Activated gamma-delta T cell treated with Interleukin-2 at 50 U/mL for 16 hours (primary cell): ENCODE measurements around the gene EVX1.
A peak's percentile ranks its signal among the peaks of the same experiment; 100 is the strongest.

ENCODE experiments used
- DNase-seq: peaks from one replicate; pipeline ENCODE4 v3.0.0-alpha.2; 2020

EVX1 gene

GRCh38 chr7:27242555-27243339 is at the start of gene EVX1:
Gene EVX1, plus strand, starts transcription at chr7:27242802. Its CDS starts 229 bp downstream, at chr7:27243031.
- no peak for DNase-seq

GRCh38 chr7:27193335-27194001 is 49.1 kb upstream of the EVX1 start:
- no peak for DNase-seq

- no peak for DNase-seq
These were observed 48.6 kb upstream of the EVX1 start for GRCh38 chr7:27194002-27194352.

- no peak for DNase-seq
These were observed 47.8 kb upstream of the EVX1 start for GRCh38 chr7:27194686-27195379.

GRCh38 chr7:27196287-27196767 is 46.3 kb upstream of the EVX1 start:
- DNase-seq: peak; percentile 86

GRCh38 chr7:27197137-27198042 is 45.2 kb upstream of the EVX1 start:
- DNase-seq: no peak

- DNase-seq: no peak
These were observed 44.3 kb upstream of the EVX1 start for GRCh38 chr7:27198138-27198841.

- no peak for DNase-seq
These were observed 43.5 kb upstream of the EVX1 start for GRCh38 chr7:27198871-27199801.

- DNase-seq: no peak
These were observed 42.5 kb upstream of the EVX1 start, which contains the start of gene HOXA13 for GRCh38 chr7:27199849-27200760. Gene HOXA13, minus strand, starts transcription at chr7:27200091. Its CDS starts 14 bp downstream, at chr7:27200077.

GRCh38 chr7:27200761-27201579 is 41.6 kb upstream of the EVX1 start:
- no peak for DNase-seq

- no peak for DNase-seq
These were observed 41.0 kb upstream of the EVX1 start for GRCh38 chr7:27201580-27202017.

- no peak for DNase-seq
These were observed 40.4 kb upstream of the EVX1 start for GRCh38 chr7:27202018-27202861.

GRCh38 chr7:27202862-27203134 is 39.8 kb upstream of the EVX1 start:
- no peak for DNase-seq

- no peak for DNase-seq
These were observed 39.1 kb upstream of the EVX1 start for GRCh38 chr7:27203365-27203953.

GRCh38 chr7:27203964-27204594 is 38.5 kb upstream of the EVX1 start:
- DNase-seq: no peak

- no peak for DNase-seq
These were observed 37.7 kb upstream of the EVX1 start for GRCh38 chr7:27204851-27205322.
